HG03045 (cell line): ENCODE data around the gene AFG1L.
"Not testable (repeated sequence)": the region's sequence is repeated elsewhere in the genome, so short reads cannot be mapped to it uniquely, and the experiment has no call there.

Experiments
- ATAC-seq: cut with Tn5 transposase; IDR thresholded peaks from one replicate; pipeline ENCODE4 v1.9.1; 2021; ENCODE audit warnings: mild to moderate bottlenecking, moderate library complexity; ENCODE audit not compliant: unreplicated experiment

Gene AFG1L

DNA sequence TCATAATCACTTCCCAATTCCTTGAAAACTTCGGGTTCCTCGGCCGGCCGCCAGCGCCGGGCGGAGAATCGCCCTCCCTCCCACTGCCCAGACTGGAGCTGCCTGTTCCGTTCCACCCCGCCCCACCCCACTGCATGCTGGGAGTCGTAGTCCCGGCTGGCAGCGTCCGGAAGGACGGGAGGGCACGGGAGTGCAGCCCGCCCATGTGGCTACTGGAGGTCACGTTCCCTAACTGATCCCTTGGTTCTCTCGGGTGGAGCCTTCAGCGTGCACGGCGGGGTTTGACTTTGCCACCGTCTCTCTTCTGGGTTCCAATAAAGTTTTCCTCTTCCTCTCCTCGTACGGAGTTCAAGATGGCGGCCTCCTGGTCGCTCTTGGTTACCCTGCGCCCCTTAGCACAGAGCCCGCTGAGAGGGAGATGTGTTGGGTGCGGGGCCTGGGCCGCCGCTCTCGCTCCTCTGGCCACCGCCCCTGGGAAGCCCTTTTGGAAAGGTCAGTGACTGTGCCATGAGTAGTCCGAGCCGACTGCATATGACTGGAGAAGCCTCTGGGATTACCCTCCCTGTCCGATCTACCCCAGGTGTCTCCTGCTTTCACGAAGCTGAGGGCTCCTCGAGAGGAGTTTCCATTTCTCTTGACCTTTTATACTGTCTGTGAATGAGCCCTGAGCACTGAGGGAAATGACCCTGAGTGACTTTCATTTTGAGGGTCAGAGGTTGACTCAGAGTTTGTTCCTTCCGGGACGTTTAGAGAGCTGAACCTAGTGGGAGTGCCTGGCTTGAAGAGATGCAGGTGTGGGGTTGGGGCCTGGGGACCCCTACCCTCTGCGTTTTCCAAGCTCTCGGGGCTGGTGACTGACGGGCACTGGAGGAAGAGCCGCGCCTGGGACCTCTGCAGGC lies at the start of gene AFG1L:
AFG1L (plus strand) TSS at position 328 of the 899 bp plus-strand sequence; CDS start at position 354, 26 bp downstream.
- peak; percentile 92 for ATAC-seq

DNA sequence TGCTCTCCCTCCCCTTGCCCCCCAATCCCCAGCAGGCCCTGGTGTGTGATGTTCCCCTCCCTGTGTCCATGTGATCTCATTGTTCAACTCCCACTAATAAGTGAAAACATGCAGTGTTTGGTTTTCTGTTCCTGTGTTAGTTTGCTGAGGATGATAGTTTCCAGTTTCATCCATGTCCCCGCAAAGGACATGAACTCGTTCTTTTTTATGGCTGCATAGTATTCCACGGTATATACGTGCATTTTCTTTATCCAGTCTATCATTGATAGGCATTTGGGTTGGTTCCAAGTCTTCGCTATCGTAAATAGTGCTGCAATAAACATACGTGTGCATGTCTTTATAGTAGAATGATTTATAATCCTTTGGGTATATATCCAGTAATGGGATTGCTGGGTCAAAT lies 49.8 kb upstream of the AFG1L start:
- ATAC-seq, result not testable (repeated sequence)

DNA sequence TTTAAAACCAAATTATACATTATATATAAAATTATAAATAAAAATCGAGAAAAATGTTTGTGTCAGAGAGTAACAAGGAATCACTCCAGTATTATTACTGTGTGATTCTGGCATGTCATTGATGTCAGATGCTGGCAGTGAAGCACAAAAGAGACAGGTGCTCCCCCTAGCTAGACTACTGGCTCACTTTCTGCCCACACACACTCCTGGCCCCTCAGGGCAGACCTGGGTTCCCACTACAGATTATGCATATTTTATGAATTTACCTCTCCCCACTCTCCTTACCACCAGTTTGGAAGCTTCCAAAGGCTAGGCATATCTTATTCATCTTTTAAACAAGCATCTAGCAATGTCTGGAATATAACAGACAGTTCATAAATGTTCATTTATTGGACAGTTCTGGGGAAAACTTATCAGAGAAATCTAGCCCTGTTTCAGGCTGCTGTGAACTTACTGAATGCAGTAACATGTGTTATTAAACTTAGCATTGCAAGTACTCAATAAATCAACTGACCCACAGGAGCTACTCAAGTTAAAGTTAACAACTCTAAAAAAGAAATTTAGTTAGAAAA lies 46.8 kb upstream of the AFG1L start:
- no peak for ATAC-seq

GRCh38 chr6:108250240-108250866 lies 44.5 kb upstream of the AFG1L start:
- ATAC-seq, result no peak

GRCh38 chr6:108251252-108251651 lies 43.6 kb upstream of the AFG1L start:
- no peak for ATAC-seq

DNA sequence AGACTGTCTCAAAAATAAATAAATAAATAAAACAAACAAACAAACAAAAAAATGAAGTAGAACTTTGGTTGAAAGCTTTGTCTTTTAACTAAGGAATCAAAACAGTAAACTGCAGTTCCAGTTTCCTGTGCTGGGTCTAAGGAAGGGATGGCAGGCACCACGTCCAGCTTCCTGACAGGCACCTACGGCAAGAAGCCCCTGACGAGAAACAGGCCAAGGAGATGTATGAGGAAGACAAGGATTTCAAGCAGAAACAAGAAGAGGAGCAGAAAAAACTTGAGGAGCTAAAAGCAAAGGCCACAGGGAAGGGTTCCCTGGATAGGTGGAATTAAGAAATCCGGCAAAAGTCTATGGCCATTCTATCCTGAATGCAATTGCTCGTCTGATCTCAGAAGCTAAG lies 42.8 kb upstream of the AFG1L start:
- ATAC-seq, result no peak

DNA sequence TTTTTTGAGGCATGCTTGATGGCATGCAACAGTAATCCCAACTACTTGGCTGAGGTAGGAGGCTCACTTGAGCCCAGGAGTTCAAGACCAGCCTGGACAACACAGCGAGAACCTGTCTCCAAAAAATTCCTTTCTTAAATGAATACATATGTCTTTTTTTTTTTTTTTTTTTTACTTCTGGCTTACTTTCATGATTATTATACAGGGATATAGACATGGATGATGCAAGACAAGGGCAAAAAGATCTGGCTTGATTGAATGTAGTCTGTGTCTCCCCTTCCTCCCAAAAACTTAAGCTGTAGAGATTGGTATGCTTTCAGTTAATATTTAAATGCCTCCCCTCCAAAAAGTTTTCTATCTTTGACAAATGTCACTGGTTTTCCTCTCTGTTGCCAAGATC lies 41.6 kb upstream of the AFG1L start:
- no peak for ATAC-seq

GRCh38 chr6:108254433-108255410 lies 40.1 kb upstream of the AFG1L start:
- no peak for ATAC-seq

DNA sequence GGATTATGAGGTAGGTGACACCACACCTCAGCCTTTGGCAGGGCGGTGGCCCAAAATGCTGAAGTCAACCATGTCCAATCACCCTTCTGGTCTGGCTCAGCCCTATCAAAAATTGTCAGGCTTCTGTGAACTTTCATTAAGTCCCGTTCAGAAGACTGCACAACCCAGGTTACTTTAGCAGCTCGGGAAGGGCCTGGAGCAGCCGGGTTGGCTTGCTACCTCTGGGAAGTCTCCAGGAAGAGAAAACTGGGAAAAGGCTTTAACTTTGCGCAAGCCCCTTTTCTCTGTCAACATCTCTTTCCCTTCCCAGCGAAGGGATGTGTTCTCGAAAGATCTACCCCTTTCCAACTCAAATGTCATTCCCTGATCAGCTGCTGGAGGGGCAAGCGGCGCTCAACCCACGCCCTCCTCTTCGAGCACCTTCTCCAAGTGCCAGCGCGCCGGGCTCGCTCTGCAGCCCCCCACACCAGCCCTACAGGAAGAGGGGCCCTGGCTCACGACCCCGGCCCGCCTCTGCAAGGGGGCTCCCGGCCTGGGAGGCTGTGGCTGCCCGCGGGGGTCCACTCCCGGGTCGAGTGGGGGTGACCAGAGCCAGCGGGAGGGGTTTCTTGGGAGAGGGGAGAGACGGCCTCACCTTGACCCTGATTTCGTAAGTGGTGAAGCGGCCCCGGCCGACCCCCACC lies 34.6 kb upstream of the AFG1L start:
- peak; percentile 7 for ATAC-seq

DNA sequence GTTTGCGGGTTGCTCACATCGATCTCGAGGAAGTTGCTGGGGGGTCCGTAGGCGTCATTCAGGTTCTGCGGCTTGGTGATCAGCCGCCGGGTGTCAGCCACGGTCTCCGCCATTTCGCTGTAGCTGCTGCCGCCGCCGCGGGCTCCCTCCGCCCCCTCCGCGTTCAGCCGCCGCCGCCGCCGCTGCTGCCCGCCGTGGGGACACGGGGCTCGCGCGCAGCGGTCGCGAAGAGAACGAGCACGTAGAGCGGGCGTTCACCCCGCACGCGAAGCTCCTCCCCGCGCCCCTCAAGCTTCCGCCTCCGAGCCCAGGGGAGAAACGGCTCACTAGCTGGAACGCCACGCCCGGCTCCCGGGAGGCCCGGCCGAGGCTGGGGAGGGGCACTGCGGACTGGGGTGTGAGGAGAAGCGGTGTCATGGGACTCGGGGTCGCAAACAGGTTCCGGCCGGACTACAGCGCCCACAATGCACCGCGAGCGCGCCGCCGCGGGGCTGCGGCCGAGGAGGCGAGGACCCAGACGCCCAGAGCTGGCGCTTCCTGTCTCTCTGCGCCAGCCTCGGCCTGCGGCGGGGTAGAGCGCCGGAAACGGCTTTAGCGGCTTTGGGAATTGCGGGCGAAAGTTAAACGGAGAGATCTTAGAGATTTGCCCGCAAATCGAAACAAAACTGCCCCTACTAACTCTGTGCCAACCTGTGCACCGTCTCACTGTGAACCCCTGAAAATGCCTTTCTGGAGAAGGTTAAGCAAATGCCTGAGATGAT lies 33.9 kb upstream of the AFG1L start, which contains the start of gene SNX3:
SNX3 (minus strand) TSS at position 232 of the 761 bp plus-strand sequence; CDS start at position 113, 119 bp downstream.
- peak; percentile 94 for ATAC-seq

- no peak for ATAC-seq
Measured at GRCh38 chr6:108263371-108263770, 31.5 kb upstream of the AFG1L start.

GRCh38 chr6:108268845-108269244 lies 26.0 kb upstream of the AFG1L start:
- no peak for ATAC-seq

GRCh38 chr6:108269955-108270354 lies 24.9 kb upstream of the AFG1L start:
- ATAC-seq, result not testable (repeated sequence)

DNA sequence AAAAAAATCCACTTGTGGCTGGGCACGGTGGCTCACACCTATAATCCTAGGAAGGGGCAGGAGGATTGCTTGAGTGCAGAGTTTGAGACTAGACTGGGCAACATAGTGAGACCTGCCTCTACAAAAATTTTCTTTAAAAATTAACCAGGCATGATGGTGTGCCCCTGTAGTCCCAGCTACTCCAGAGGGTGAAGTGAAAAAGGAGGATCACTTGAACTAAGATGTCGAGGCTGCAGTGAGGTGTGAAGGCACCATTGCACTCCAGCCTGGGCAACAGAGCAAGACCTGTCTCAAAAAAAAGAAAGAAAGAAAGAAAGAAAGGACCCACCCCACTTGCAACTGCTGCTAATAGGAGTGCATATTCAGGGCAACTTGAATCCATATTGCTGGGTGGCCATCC lies 20.3 kb upstream of the AFG1L start:
- no peak for ATAC-seq

DNA sequence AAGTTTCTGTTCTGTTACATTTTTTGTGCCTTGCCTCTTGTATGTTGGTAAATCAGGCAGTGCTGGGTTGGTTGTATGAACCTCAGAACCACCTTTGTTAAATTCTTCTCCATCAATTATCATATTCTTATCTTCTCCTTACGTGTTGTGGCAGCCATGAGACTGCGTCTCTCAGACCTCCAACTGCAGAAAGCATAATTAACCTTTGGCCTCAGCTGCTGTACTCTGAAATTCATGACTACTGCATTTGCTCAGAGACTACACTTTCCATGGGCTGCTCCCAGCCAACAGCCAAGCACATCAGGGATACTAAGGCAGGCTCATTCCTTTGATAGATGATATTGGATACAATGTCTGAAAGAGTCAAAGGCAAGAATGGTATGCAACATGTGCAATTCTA lies 18.9 kb upstream of the AFG1L start:
- ATAC-seq, result no peak

- ATAC-seq, result no peak
Measured at GRCh38 chr6:108277295-108277694, 17.6 kb upstream of the AFG1L start.

DNA sequence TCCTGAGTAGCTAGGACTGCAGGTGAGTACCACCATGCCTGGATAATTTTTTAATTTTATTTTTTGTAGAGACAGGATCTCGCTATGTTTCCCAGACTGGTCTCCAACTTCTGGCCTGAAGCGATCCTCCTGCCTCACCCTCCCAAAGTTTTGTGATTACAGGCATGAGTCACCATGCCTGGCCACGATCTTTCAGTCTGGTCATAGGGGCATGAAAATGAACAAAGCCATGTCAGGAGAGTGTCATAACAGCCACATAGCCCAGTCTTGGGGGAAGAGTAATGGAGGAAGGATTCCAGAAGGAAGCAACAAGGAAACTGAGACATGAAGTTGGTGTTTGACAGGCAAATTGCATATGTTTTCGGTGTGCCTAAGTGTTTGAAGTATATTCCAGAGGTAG lies 17.0 kb upstream of the AFG1L start:
- ATAC-seq, result no peak

GRCh38 chr6:108285381-108285780 lies 9.5 kb upstream of the AFG1L start:
- ATAC-seq, result no peak

GRCh38 chr6:108286366-108286765 lies 8.5 kb upstream of the AFG1L start:
- no peak for ATAC-seq
